SK-N-SH treated with all-trans-retinoic acid at 6 μM for 48 hours (cell line): ENCODE data around the gene LRRC36.
A peak's percentile ranks its signal among the peaks of the same experiment; 100 is the strongest.

Experiments used
- ATAC-seq: fragments of 200-7000 bp; cut with Tn5 transposase; 3 replicates; pipeline ENCODE4 v1.9.1; 2020; ENCODE audit warnings: mild to moderate bottlenecking, moderate library complexity
- ARNTL ChIP-seq: fragments of 450-650 bp; formaldehyde crosslinking; IDR thresholded peaks from 2 replicates; pipeline ENCODE4 v1.5.0; 2020; ENCODE audit warnings: low read depth, mild to moderate bottlenecking, moderate library complexity, borderline replicate concordance
- BACH2 ChIP-seq: fragments of 250-450 bp; sonication (Bioruptor Pico); IDR thresholded peaks from 2 replicates; pipeline ENCODE4 v1.9.0; 2021; ENCODE audit warnings: mild to moderate bottlenecking, borderline replicate concordance
- CSDC2 ChIP-seq: fragments of 250-450 bp; sonication (Bioruptor Pico); IDR thresholded peaks from 2 replicates; pipeline ENCODE4 v1.5.0; 2020; ENCODE audit warnings: mild to moderate bottlenecking, moderate library complexity
- ESRRG ChIP-seq: fragments of 250-450 bp; sonication (Bioruptor Pico); IDR thresholded peaks from 2 replicates; pipeline ENCODE4 v1.6.1; 2021; ENCODE audit warnings: mild to moderate bottlenecking
- GLIS3 ChIP-seq: fragments of 250-450 bp; sonication (Bioruptor Pico); IDR thresholded peaks from 2 replicates; pipeline ENCODE4 v1.5.0; 2020; ENCODE audit warnings: mild to moderate bottlenecking, moderate library complexity
- ISL1 ChIP-seq: fragments of 250-450 bp; sonication (Bioruptor Pico); IDR thresholded peaks from 2 replicates; pipeline ENCODE4 v2.1.2; 2022; ENCODE audit warnings: mild to moderate bottlenecking, moderate library complexity
- OSR1 ChIP-seq: fragments of 250-450 bp; sonication (Bioruptor Pico); IDR thresholded peaks from 2 replicates; pipeline ENCODE4 v1.8.0; 2022; ENCODE audit warnings: moderate library complexity, mild to moderate bottlenecking, inconsistent platforms
- PPARA ChIP-seq: fragments of 250-450 bp; sonication (Bioruptor Pico); IDR thresholded peaks from 2 replicates; pipeline ENCODE4 v1.5.0; 2020; ENCODE audit warnings: mild to moderate bottlenecking, borderline replicate concordance
- SNAI2 ChIP-seq: fragments of 250-450 bp; sonication (Bioruptor Pico); IDR thresholded peaks from 2 replicates; pipeline ENCODE4 v1.5.0; 2020; ENCODE audit warnings: mild to moderate bottlenecking, moderate library complexity
- TCF4 ChIP-seq: fragments of 250-450 bp; sonication (Bioruptor Pico); IDR thresholded peaks from 2 replicates; pipeline ENCODE4 v1.8.0; 2021; ENCODE audit warnings: mild to moderate bottlenecking, moderate library complexity, borderline replicate concordance
- TOX ChIP-seq: fragments of 250-450 bp; sonication (Bioruptor Pico); IDR thresholded peaks from 2 replicates; pipeline ENCODE4 v1.8.0; 2021; ENCODE audit warnings: mild to moderate bottlenecking, moderate library complexity, borderline replicate concordance
- ZC3H10 ChIP-seq: fragments of 250-450 bp; sonication (Bioruptor Pico); IDR thresholded peaks from 2 replicates; pipeline ENCODE4 v1.5.1; 2021; ENCODE audit warnings: mild to moderate bottlenecking, moderate library complexity
- ZFP3 ChIP-seq: fragments of 250-450 bp; sonication (Bioruptor Pico); IDR thresholded peaks from 2 replicates; pipeline ENCODE4 v1.5.0; 2020; ENCODE audit warnings: mild to moderate bottlenecking, moderate library complexity
- ZFP30 ChIP-seq: fragments of 450-650 bp; formaldehyde crosslinking; IDR thresholded peaks from 2 replicates; pipeline ENCODE4 v1.5.0; 2022; ENCODE audit warnings: mild to moderate bottlenecking, moderate library complexity
- ZNF565 ChIP-seq: fragments of 450-650 bp; formaldehyde crosslinking; conservative IDR thresholded peaks from 2 replicates; pipeline ENCODE4 v1.5.0; 2020; ENCODE audit warnings: low read depth, mild to moderate bottlenecking, moderate library complexity
- ZNF70 ChIP-seq: fragments of 450-650 bp; formaldehyde crosslinking; IDR thresholded peaks from 2 replicates; pipeline ENCODE4 v1.5.0; 2020; ENCODE audit warnings: mild to moderate bottlenecking, moderate library complexity
- ZNF8 ChIP-seq: fragments of 450-650 bp; formaldehyde crosslinking; IDR thresholded peaks from 2 replicates; pipeline ENCODE4 v1.5.0; 2020; ENCODE audit warnings: mild to moderate bottlenecking, moderate library complexity
- TF ChIP-seq, protein P1 (sequence below): fragments of 250-450 bp; sonication (Bioruptor Pico); IDR thresholded peaks from 2 replicates; pipeline ENCODE4 v1.5.1; 2020; ENCODE audit warnings: low read depth, mild to moderate bottlenecking, moderate library complexity
- TF ChIP-seq, protein P2 (sequence below): fragments of 250-450 bp; sonication (Bioruptor Pico); IDR thresholded peaks from 2 replicates; pipeline ENCODE4 v1.8.0; 2021; ENCODE audit warnings: low read depth, mild to moderate bottlenecking, moderate library complexity, borderline replicate concordance
- TF ChIP-seq, protein P3 (sequence below): fragments of 250-450 bp; sonication (Bioruptor Pico); IDR thresholded peaks from 2 replicates; pipeline ENCODE4 v1.5.1; 2021; ENCODE audit warnings: mild to moderate bottlenecking, moderate library complexity
- TF ChIP-seq, protein P4 (sequence below): fragments of 250-450 bp; sonication (Bioruptor Pico); IDR thresholded peaks from 2 replicates; pipeline ENCODE4 v1.8.0; 2020; ENCODE audit warnings: mild to moderate bottlenecking, moderate library complexity, borderline replicate concordance
- TF ChIP-seq, protein P5 (sequence below): fragments of 250-450 bp; sonication (Bioruptor Pico); IDR thresholded peaks from 2 replicates; pipeline ENCODE4 v1.5.0; 2020; ENCODE audit warnings: mild to moderate bottlenecking, moderate library complexity

Gene LRRC36

DNA sequence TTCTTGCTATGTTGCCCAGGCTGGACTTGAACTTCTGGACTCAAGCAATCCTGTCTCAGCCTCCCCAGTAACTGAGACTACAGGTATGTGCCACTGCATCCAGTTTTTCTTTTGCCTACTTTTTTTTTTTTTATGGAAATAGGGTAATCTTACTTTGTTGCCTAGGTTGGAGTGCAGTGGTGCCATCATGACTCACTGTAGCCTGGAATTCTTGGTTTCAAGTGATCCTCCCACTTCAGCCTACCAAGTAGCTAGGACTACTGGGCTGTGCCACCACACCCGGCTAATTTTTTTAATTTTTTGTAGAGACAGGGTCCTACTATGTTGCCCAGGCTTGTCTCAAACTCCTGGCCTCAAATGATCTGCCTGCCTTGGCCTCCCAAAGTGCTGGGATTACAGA lies 10.0 kb downstream of the LRRC36 start:
- TF ChIP-seq ESRRG (no peak), ZFP3 (CRISPR knock-in tag) (no peak), TOX (no peak)
- no peak for ATAC-seq

DNA sequence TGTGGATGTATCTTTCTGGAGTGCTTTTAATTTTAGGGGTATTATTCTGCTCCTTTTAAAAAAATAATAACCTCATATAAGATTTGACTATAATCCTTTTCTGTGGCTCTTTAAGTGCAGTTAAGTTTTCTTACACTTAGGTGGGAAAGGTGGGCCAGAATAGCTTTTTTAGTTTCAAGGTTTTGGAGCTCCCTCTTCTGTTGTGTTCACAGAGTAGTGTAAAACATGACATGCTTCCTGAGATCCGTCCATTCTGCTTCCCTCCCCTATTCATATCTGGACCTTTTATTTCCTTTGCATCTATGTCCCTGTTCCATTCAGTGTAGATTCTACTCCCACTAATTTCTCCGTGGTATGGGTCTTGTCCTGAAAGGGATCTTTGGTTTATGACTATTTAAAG lies 12.8 kb downstream of the LRRC36 start:
- peak; percentile 78 for ATAC-seq
- TF ChIP-seq ZFP30 (CRISPR knock-in tag) (no peak), ZNF565 (CRISPR knock-in tag) (no peak), SNAI2 (CRISPR knock-in tag) (no peak)

DNA sequence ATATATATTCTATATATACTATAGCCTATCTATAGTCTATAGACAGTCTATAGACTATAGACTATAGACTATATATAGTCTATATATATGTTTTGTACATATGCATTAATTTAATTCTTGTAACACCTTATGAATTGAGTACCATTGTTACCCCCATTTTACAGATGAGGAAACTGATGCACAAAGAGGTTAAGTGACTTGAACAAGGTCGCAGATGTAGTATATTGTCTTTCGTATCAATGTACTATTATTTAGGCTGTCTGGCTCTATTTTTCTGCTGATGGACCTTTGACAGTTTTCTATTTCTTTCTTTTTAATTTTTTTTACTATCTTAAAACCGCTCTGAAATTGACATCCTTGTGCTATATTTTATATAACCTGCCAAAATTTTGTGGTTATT lies 14.6 kb downstream of the LRRC36 start:
- no peak for TF ChIP-seq TOX
- no peak for TF ChIP-seq ARNTL (CRISPR knock-in tag)
- TF ChIP-seq SNAI2 (CRISPR knock-in tag) = no peak
- TF ChIP-seq ZFP3 (CRISPR knock-in tag) = no peak
- TF ChIP-seq, protein P1, sequence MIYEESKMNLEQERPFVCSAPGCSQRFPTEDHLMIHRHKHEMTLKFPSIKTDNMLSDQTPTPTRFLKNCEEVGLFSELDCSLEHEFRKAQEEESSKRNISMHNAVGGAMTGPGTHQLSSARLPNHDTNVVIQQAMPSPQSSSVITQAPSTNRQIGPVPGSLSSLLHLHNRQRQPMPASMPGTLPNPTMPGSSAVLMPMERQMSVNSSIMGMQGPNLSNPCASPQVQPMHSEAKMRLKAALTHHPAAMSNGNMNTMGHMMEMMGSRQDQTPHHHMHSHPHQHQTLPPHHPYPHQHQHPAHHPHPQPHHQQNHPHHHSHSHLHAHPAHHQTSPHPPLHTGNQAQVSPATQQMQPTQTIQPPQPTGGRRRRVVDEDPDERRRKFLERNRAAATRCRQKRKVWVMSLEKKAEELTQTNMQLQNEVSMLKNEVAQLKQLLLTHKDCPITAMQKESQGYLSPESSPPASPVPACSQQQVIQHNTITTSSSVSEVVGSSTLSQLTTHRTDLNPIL (CRISPR knock-in tag) = no peak
- TF ChIP-seq, protein P2, sequence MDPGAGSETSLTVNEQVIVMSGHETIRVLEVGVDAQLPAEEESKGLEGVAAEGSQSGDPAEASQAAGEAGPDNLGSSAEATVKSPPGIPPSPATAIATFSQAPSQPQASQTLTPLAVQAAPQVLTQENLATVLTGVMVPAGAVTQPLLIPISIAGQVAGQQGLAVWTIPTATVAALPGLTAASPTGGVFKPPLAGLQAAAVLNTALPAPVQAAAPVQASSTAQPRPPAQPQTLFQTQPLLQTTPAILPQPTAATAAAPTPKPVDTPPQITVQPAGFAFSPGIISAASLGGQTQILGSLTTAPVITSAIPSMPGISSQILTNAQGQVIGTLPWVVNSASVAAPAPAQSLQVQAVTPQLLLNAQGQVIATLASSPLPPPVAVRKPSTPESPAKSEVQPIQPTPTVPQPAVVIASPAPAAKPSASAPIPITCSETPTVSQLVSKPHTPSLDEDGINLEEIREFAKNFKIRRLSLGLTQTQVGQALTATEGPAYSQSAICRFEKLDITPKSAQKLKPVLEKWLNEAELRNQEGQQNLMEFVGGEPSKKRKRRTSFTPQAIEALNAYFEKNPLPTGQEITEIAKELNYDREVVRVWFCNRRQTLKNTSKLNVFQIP (CRISPR knock-in tag) = no peak
- no peak for TF ChIP-seq OSR1 (CRISPR knock-in tag)
- no peak for TF ChIP-seq ESRRG
- no peak for TF ChIP-seq ZNF565 (CRISPR knock-in tag)
- TF ChIP-seq ZNF70 (CRISPR knock-in tag) = no peak
- no peak for TF ChIP-seq CSDC2
- no peak for TF ChIP-seq PPARA (CRISPR knock-in tag)
- TF ChIP-seq BACH2 (CRISPR knock-in tag) = no peak
- TF ChIP-seq, protein P3, sequence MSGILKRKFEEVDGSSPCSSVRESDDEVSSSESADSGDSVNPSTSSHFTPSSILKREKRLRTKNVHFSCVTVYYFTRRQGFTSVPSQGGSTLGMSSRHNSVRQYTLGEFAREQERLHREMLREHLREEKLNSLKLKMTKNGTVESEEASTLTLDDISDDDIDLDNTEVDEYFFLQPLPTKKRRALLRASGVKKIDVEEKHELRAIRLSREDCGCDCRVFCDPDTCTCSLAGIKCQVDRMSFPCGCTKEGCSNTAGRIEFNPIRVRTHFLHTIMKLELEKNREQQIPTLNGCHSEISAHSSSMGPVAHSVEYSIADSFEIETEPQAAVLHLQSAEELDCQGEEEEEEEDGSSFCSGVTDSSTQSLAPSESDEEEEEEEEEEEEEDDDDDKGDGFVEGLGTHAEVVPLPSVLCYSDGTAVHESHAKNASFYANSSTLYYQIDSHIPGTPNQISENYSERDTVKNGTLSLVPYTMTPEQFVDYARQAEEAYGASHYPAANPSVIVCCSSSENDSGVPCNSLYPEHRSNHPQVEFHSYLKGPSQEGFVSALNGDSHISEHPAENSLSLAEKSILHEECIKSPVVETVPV = no peak
- TF ChIP-seq, protein P4, sequence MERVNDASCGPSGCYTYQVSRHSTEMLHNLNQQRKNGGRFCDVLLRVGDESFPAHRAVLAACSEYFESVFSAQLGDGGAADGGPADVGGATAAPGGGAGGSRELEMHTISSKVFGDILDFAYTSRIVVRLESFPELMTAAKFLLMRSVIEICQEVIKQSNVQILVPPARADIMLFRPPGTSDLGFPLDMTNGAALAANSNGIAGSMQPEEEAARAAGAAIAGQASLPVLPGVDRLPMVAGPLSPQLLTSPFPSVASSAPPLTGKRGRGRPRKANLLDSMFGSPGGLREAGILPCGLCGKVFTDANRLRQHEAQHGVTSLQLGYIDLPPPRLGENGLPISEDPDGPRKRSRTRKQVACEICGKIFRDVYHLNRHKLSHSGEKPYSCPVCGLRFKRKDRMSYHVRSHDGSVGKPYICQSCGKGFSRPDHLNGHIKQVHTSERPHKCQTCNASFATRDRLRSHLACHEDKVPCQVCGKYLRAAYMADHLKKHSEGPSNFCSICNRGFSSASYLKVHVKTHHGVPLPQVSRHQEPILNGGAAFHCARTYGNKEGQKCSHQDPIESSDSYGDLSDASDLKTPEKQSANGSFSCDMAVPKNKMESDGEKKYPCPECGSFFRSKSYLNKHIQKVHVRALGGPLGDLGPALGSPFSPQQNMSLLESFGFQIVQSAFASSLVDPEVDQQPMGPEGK = no peak
- TF ChIP-seq ISL1 = no peak
- TF ChIP-seq ZFP30 (CRISPR knock-in tag) = no peak
- no peak for TF ChIP-seq TCF4 (CRISPR knock-in tag)
- no peak for TF ChIP-seq ZC3H10 (CRISPR knock-in tag)
- no peak for TF ChIP-seq GLIS3 (CRISPR knock-in tag)
- no peak for ATAC-seq

DNA sequence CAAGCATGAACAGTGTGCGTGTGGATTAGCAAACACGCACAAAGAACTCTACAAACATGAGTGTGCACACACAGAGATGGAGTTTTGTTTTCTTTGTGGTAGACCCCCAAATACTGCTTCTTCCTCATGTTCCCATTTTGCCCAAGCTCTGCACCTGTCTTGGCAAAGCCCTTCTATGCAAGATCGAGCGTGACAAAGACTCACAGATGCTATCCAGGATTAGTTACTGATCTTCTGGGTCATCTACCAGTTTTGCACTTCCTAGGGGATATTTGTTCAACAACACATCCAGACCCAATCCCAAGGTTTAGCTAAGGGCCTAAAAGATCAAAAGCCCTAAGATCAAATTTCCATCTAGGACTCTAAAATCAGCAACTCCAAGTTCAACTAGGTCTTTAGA lies 16.0 kb downstream of the LRRC36 start:
- ATAC-seq = no peak
- TF ChIP-seq OSR1 (CRISPR knock-in tag) (no peak), ZFP30 (CRISPR knock-in tag) (no peak), ZNF8 (CRISPR knock-in tag) (no peak)

DNA sequence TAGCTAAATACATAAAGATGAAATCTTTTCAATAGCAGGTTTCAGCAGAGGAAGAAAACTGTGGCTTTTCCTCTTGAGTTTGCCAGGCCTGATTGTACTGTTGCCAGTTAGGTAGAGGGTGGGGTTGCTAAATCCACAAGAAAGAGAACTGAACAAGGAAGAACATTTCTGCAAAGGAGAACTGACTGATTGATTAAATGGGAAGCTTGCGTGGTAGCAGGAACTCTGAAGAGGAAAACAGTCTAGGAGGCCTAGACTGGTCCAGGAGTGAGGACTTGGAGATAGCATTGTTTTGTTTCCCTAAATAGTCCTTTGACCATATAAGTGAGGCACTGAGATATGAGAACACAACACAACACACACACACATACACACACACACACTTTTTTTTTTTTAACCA lies 18.8 kb downstream of the LRRC36 start:
- no peak for ATAC-seq
- TF ChIP-seq ZNF8 (CRISPR knock-in tag) (no peak), ZFP3 (CRISPR knock-in tag) (no peak), TCF4 (CRISPR knock-in tag) (no peak), ISL1 (no peak), TOX (no peak), CSDC2 (no peak), ESRRG (no peak), ZFP30 (CRISPR knock-in tag) (no peak), SNAI2 (CRISPR knock-in tag) (no peak), ZNF70 (CRISPR knock-in tag) (no peak), GLIS3 (CRISPR knock-in tag) (no peak)
- TF ChIP-seq, protein P5, sequence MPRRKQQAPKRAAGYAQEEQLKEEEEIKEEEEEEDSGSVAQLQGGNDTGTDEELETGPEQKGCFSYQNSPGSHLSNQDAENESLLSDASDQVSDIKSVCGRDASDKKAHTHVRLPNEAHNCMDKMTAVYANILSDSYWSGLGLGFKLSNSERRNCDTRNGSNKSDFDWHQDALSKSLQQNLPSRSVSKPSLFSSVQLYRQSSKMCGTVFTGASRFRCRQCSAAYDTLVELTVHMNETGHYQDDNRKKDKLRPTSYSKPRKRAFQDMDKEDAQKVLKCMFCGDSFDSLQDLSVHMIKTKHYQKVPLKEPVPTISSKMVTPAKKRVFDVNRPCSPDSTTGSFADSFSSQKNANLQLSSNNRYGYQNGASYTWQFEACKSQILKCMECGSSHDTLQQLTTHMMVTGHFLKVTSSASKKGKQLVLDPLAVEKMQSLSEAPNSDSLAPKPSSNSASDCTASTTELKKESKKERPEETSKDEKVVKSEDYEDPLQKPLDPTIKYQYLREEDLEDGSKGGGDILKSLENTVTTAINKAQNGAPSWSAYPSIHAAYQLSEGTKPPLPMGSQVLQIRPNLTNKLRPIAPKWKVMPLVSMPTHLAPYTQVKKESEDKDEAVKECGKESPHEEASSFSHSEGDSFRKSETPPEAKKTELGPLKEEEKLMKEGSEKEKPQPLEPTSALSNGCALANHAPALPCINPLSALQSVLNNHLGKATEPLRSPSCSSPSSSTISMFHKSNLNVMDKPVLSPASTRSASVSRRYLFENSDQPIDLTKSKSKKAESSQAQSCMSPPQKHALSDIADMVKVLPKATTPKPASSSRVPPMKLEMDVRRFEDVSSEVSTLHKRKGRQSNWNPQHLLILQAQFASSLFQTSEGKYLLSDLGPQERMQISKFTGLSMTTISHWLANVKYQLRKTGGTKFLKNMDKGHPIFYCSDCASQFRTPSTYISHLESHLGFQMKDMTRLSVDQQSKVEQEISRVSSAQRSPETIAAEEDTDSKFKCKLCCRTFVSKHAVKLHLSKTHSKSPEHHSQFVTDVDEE = no peak
- TF ChIP-seq, protein P2 (CRISPR knock-in tag) = no peak
- TF ChIP-seq, protein P4 = no peak
